Right renal cortex interstitium (tissue), 3 donors: Measurements from ENCODE around the gene HGD. TPM values are rescaled to one million over a fixed set of nuclear protein-coding genes. Genes with fewer than 3 reads are reported as not detected.
"Not testable (repeated sequence)": the region's sequence is repeated elsewhere in the genome, so short reads cannot be mapped to it uniquely, and the experiment has no call there.

Experiments used
- DNase-seq, 3 donors: peaks; one replicate each; pipeline ENCODE4 v3.0.0-alpha.2; 2013; ENCODE audit warnings: low read depth in 3 of 3, low spot score in 2 of 3
- polyA plus RNA-seq, 3 donors: library from polyadenylated mRNA; unstranded; fragments of 120-200 nt; gene quantifications; one replicate each; pipeline ENCODE4 v1.2.1, GENCODE V29; 2013; ENCODE audit not compliant: insufficient read length in 3 of 3

Gene HGD
- polyA plus RNA-seq, 3 donors: 76.4 to 93.1 (median 88.3) TPM

GRCh38 chr3:120641696-120642246 is 40.3 kb downstream of the HGD start:
- no peak for DNase-seq

GRCh38 chr3:120640231-120640630 is 41.8 kb downstream of the HGD start:
- DNase-seq: no peak

GRCh38 chr3:120638820-120639219 is 43.2 kb downstream of the HGD start:
- not testable (repeated sequence) for DNase-seq

- no peak for DNase-seq
These were observed 44.0 kb downstream of the HGD start for GRCh38 chr3:120637851-120638559.

- DNase-seq: no peak
These were observed 45.1 kb downstream of the HGD start for GRCh38 chr3:120636795-120637401.

GRCh38 chr3:120634539-120634938 is 47.5 kb downstream of the HGD start:
- no peak for DNase-seq

- no peak for DNase-seq
These were observed 56.9 kb downstream of the HGD start for GRCh38 chr3:120625159-120625586.

- no peak for DNase-seq
These were observed 58.3 kb downstream of the HGD start for GRCh38 chr3:120623727-120624093.

- no peak for DNase-seq
These were observed 58.9 kb downstream of the HGD start for GRCh38 chr3:120622870-120623726.

- DNase-seq: no peak
These were observed 59.6 kb downstream of the HGD start for GRCh38 chr3:120622457-120622856.

- not testable (repeated sequence) for DNase-seq
These were observed 65.3 kb downstream of the HGD start for GRCh38 chr3:120616745-120617144.

- DNase-seq: no peak
These were observed 66.0 kb downstream of the HGD start for GRCh38 chr3:120615847-120616609.

GRCh38 chr3:120614765-120615164 is 67.3 kb downstream of the HGD start:
- DNase-seq: no peak

- DNase-seq: no peak
These were observed 73.5 kb downstream of the HGD start for GRCh38 chr3:120608506-120608905.

GRCh38 chr3:120604784-120605183 is 77.3 kb downstream of the HGD start:
- DNase-seq: no peak

GRCh38 chr3:120604382-120604781 is 77.7 kb downstream of the HGD start:
- DNase-seq: no peak

- DNase-seq: no peak
These were observed 79.4 kb downstream of the HGD start for GRCh38 chr3:120602682-120603081.

GRCh38 chr3:120601554-120601953 is 80.5 kb downstream of the HGD start:
- DNase-seq: no peak

- no peak for DNase-seq
These were observed 82.8 kb downstream of the HGD start for GRCh38 chr3:120599211-120599610.

- DNase-seq: no peak
These were observed 84.5 kb downstream of the HGD start for GRCh38 chr3:120597445-120598049.
